GM19023 (cell line): ENCODE results near the gene SPATA3.
"Not testable (repeated sequence)": the region's sequence is repeated elsewhere in the genome, so short reads cannot be mapped to it uniquely, and the experiment has no call there.

Experiments
- ATAC-seq: cut with Tn5 transposase; IDR thresholded peaks from one replicate; pipeline ENCODE4 v1.9.1; 2021; ENCODE audit warnings: mild to moderate bottlenecking, moderate library complexity; ENCODE audit not compliant: unreplicated experiment

The SPATA3 gene

DNA sequence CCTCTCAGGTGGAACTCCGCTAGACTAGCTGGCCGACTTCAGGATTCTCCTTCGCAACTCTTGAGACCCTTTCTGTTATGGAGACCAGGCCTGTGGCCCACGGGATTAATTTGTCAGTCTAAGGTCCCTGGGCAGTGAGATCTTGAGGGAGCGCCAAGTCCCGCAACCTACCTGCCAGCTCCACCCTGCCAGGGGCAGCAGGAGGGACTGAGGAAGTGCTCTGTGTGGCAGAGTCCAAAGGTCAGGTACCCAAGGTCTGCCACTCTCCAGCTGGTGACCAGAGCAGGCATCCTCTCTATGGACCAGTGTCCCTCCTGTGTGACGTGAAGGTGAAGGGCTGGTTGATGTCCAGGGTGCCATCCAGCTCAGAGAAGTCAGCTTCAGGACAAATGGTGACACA, 4.3 kb upstream of the SPATA3 start:
- no peak for ATAC-seq

GRCh38 chr2:230996661-230997060, 740 bp downstream of the SPATA3 start:
- ATAC-seq: no peak

GRCh38 chr2:230998882-230999281, 3.0 kb downstream of the SPATA3 start:
- ATAC-seq: no peak

- no peak for ATAC-seq
Measured at GRCh38 chr2:230999477-230999876, 3.6 kb downstream of the SPATA3 start.

- no peak for ATAC-seq
Measured at GRCh38 chr2:231000211-231000904, 4.4 kb downstream of the SPATA3 start.

DNA sequence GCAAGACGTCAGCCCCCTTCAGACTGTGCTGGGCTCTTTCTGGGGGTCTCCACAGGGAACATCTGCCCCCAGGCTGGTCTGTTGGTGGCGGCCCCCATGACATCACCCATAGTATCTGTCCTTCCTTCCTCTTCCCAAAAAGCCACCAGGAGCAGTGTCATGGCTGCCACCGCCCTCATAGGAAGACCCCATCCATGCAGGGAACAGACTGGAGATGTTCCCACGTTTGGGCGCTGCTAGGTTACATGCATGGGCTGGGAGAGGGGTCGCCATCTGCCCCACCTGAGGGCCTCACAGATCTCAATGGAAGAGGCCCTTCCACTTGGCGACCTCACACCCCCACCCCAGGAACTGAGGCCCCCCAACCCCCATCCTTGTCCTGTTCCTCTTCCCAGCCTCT, 5.1 kb downstream of the SPATA3 start:
- ATAC-seq: no peak

GRCh38 chr2:231001921-231002320, 6.0 kb downstream of the SPATA3 start:
- no peak for ATAC-seq

DNA sequence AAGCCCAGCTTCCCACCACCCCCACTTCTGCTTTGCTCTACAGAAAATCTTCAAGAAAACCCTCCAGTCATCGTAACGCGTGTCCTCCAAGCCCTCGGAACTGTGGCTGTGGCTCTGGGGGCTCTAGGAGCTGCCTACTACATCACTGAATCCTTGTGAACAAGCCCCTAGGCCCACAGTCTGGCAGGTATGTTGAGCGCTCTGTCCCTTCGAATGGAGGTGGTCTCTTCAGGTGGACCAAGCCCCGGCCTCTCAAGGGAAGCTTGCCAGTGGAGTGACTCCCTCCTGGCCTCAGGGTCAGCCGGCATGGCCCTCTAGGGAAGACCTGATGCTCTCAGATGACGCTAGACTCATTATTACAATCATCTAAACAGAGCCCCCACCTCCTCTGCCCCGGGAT, 6.7 kb downstream of the SPATA3 start:
- ATAC-seq: no peak

- no peak for ATAC-seq
Measured at GRCh38 chr2:231003186-231003585, 7.3 kb downstream of the SPATA3 start.

DNA sequence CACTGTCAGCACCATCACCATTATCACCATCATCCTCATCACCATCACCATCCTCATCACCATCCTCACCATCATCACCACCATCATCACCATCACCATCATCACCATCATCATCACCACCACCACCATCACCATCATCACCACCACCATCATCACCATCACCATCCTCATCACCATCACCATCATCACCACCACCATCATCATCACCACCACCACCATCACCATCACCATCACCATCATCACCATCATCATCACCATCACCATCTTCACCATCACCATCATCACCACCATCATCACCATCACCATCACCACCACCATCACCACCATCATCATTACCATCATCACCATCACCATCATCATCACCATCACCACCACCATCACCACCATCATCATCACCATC, 9.0 kb downstream of the SPATA3 start:
- not testable (repeated sequence) for ATAC-seq

GRCh38 chr2:231007286-231008098, 11.6 kb downstream of the SPATA3 start:
- ATAC-seq: no peak

- ATAC-seq: no peak
Measured at GRCh38 chr2:231008131-231008530, 12.2 kb downstream of the SPATA3 start.

GRCh38 chr2:231009236-231009919, 13.5 kb downstream of the SPATA3 start:
- ATAC-seq: no peak

GRCh38 chr2:231010201-231010730, 14.3 kb downstream of the SPATA3 start:
- ATAC-seq: no peak

DNA sequence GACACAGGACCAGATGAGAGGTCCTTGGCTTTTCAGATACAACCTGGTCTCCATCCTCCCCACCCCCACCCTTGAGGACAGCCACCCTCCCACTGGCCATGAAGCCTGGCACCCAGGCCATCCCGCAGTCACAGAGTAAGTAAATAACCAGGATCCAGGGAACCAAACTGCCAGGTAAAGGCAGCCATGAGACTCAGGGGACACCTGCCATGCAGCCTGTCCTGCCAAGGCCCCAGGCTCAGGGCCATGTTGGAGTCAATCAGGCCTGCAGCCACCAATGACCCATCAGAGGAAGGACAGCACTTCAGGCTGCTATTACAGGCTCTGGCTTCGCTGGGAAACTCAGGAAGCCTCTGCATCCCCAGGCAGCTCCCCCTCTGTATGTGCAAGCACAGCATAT, 15.6 kb downstream of the SPATA3 start:
- no peak for ATAC-seq

DNA sequence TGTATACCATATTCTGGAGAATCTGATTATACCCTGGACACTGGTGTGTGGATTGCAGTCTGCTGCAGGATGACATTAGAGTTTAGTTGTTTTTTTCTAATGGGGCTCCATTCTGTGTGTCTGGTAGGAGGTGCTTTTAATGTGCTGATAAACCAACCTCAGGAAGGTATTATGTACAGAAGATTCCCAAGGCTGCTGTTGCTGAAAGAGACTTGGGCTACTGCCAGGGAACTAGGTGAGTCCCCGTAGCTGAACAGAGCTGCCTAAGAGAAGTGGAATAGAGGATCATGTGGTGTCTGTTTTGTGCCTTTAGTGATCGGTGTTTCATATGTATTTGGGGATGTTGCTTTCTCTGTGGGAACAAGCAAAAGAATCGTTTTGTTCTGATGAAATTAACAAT, 16.5 kb downstream of the SPATA3 start:
- ATAC-seq: no peak

DNA sequence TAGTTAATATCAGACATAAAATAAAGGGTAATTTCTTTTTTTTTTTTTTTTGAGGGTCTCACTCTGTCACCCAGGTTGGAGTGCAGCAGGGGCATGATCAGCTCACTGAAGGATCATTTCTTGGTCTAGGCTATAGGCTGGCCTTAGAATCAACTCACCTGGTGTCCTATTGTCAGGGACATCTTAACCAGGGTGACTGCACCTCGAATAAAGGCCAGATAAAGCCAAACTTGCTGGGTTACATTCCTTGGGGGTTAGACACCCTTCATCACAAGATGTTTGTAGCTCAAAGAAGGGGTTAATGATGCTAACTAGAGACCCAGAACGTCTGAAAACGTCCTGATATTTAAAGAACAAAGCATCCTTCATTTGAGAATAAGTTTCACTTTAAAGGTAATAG, 17.9 kb downstream of the SPATA3 start:
- no peak for ATAC-seq

GRCh38 chr2:231015478-231015877, 19.6 kb downstream of the SPATA3 start:
- ATAC-seq: no peak

DNA sequence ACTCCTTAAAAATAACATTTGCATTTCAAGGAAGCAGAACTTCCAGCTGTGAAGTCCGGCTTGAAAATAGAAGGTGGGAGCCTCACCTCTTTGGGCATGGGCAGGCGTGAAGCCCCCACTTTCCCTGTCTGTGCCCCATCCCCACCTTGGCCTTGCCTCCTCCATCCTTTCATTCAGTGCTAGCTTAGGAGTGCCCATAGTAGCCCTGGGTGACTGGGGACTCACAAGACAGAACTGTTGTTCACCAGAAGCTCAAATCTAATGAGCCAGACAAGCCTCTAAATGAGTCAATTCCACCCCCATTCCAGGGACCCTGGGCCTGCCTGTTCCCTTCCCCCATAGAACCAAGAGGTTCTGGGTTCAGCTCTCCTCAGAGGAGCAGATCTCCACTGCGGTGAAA, 20.0 kb downstream of the SPATA3 start:
- no peak for ATAC-seq

DNA sequence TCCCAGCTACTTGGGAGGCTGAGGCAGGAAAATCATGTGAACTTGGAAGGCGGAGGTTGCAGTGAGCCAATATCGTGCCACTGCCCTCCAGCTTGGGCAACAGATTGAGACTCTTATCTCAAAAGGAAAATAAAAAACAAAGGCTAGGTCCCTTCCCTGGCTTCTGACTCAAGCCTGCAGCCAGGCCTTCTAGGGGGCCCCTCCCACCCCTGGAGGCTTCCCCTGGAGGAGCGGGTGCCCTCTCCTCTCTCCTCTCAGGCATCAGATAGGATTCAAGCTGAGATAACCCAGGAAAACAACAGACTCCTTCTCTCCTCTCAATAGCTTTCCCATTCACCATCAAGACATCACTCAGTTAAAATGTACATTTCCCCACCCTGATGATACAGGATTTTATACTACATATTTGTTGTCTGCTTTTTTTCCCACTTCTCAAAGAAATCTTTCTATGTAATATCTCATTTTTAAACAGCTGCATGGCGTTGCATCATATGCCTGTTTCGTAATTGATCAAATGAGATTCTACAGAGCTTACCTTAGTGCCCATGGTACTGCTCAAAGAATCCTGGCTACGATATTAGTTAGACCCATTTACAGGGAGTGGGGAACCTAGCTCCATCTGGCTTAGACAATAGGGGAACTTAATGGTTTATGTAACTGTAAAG, 20.8 kb downstream of the SPATA3 start:
- no peak for ATAC-seq

GRCh38 chr2:231017231-231017598, 21.3 kb downstream of the SPATA3 start:
- no peak for ATAC-seq
